Measurements from ENCODE around the gene KCNJ16. TPM values are rescaled to one million over a fixed set of nuclear protein-coding genes. Genes with fewer than 3 reads are reported as not detected.

Gene KCNJ16
- total and polyA plus RNA-seq, 9 of the 15 experiments (the other 6 are each of a cell fraction or from before 2014, with no cell fraction given): 0.01 to 0.75 (median 0.07) TPM; not detected in 4

GRCh38 chr17:70173681-70174080 is 98.7 kb downstream of the KCNJ16 start:
- no peaks in the 10 kb centered on the region for H4K20me1 ChIP-seq (replicated peaks; ENCODE audit: control insufficient read depth, insufficient read depth, low read length)
- in situ Hi-C loops (cut with MboI): no loop called here
- intact Hi-C loops (cut with micrococcal nuclease): no loop called here
- TF ChIP-seq KAT7 (CRISPR knock-in tag; IDR thresholded peaks at IDR 0.05; ENCODE audit: borderline replicate concordance) (no peak), EGR1 (conservative IDR thresholded peaks at IDR 0.05) (no peak), POU5F1 (IDR thresholded peaks at IDR 0.05; ENCODE audit: borderline replicate concordance, low read depth, low read length, partially characterized antibody) (no peak), ZBTB17 (CRISPR knock-in tag; IDR thresholded peaks at IDR 0.05) (no peak), ETV5 (CRISPR knock-in tag; IDR thresholded peaks at IDR 0.05; ENCODE audit: low read depth) (no peak), ZNF347 (CRISPR knock-in tag; IDR thresholded peaks at IDR 0.05; ENCODE audit: low read depth) (no peak), PPARD (CRISPR knock-in tag; IDR thresholded peaks at IDR 0.05) (no peak), AFF1 (IDR thresholded peaks at IDR 0.05; ENCODE audit: low read depth in 1 of 2, partially characterized antibody in 2 of 2) (no peak), ZNF146 (CRISPR knock-in tag; IDR thresholded peaks at IDR 0.05; ENCODE audit: unreplicated experiment) (no peak), ZNF764 (CRISPR knock-in tag; IDR thresholded peaks at IDR 0.05; ENCODE audit: low read depth) (no peak), ID3 (CRISPR knock-in tag; IDR thresholded peaks at IDR 0.05) (no peak), ID3 (tag; IDR thresholded peaks at IDR 0.05) (no peak)
- TF ChIP-seq, protein P1, sequence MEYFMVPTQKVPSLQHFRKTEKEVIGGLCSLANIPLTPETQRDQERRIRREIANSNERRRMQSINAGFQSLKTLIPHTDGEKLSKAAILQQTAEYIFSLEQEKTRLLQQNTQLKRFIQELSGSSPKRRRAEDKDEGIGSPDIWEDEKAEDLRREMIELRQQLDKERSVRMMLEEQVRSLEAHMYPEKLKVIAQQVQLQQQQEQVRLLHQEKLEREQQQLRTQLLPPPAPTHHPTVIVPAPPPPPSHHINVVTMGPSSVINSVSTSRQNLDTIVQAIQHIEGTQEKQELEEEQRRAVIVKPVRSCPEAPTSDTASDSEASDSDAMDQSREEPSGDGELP (CRISPR knock-in tag; IDR thresholded peaks at IDR 0.05; ENCODE audit: borderline replicate concordance): no peak
- TF ChIP-seq, protein P2, sequence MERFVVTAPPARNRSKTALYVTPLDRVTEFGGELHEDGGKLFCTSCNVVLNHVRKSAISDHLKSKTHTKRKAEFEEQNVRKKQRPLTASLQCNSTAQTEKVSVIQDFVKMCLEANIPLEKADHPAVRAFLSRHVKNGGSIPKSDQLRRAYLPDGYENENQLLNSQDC (CRISPR knock-in tag; IDR thresholded peaks at IDR 0.05): no peak

More at GRCh38 chr17:70173681-70174080, 98.7 kb downstream of the KCNJ16 start:
- no peak overlapping the region for H3K27ac ChIP-seq (ENCODE audit: extremely low read depth, low read depth, low read length)
- no peaks in the 10 kb centered on the region for H3K9me1 ChIP-seq (ENCODE audit: control insufficient read depth, insufficient read depth, low read length)
- WGBS (ENCODE audit: insufficient coverage, low coverage, missing lambda C conversion rate): 0% methylated on average over 3 of the region's 4 CpGs
- DNase-seq (ENCODE audit: extremely low read depth in 1 of 4, low spot score in 3 of 4) (no peak), FAIRE-seq (no peak), ATAC-seq (no peak)
- H3K9me3 ChIP-seq (replicated peaks; ENCODE audit: control insufficient read depth, insufficient read depth, low read depth, low read length): no peaks in the 10 kb centered on the region
- no peak overlapping the region for H3K9ac ChIP-seq (ENCODE audit: insufficient read depth in 1 of 2, low read depth in 2 of 2, low read length in 2 of 2)
- H3K36me3 ChIP-seq (ENCODE audit: control insufficient read depth, insufficient read depth, low read length): no peaks in the 10 kb centered on the region
- ChIA-PET CTCF (ENCODE audit: low intra/inter-chr PET ratio) (no interaction called here), POLR2A (no interaction called here)
- peaks cover 0 to 2% of the 10 kb centered on the region in 2 experiments; a peak in 2 of 5 replicates for H3K27me3 ChIP-seq (ENCODE audit: control insufficient read depth in 2 of 2, insufficient read depth in 2 of 2, low read length in 2 of 2)
- BruUV-seq (replicated peaks): no TSS peak
- no peak overlapping the region for H3K4me3 ChIP-seq
- no peak overlapping the region for H2AFZ ChIP-seq (ENCODE audit: low read depth, low read length)
- peaks cover 0 to 10% of the 10 kb centered on the region in 2 experiments; a peak in 3 of 5 replicates for H3K4me1 ChIP-seq (replicated peaks in 1 of 2; ENCODE audit: control insufficient read depth in 2 of 2, insufficient read depth in 2 of 2, low read length in 2 of 2)
- no peak overlapping the region for H3K4me2 ChIP-seq (ENCODE audit: insufficient read depth, low read length)
- H3K79me2 ChIP-seq (ENCODE audit: control insufficient read depth, insufficient read depth, low read length): no peaks in the 10 kb centered on the region
